Cardiac atrium fibroblast (primary cell): ENCODE results near the gene ALG1L2. TPM values are rescaled to one million over a fixed set of nuclear protein-coding genes. Genes with fewer than 3 reads are reported as not detected.

ENCODE experiments used
- total RNA-seq: library from RNA; depleted of rRNA; stranded (reverse); fragments of >200 nt; gene quantifications from 2 replicates; pipeline ENCODE4 v1.2.3, GENCODE V29; 2015

The ALG1L2 gene
- not detected in 2 replicates for total RNA-seq

GRCh38 chr3:130081351-130081881 is at the start of gene ALG1L2:
Gene ALG1L2, plus strand, starts transcription at chr3:130081831. Its CDS starts 186 bp downstream, at chr3:130082017.

Other genes starting within 250 kb of the ALG1L2 start
- gene TMCC1, start 188.1 kb upstream of the ALG1L2 start, total RNA-seq: 6.1 and 11.5 TPM in 2 replicates
- gene TRH, start 107.1 kb upstream of the ALG1L2 start, total RNA-seq: not detected in 2 replicates